DOHH2 (cell line): ENCODE data around the gene SCUBE3.

Experiments
- EZH2phosphoT487 ChIP-seq: fragments of 200-600 bp; sonication (generic); IDR thresholded peaks from 2 replicates; pipeline ENCODE4 v1.6.1; 2017; ENCODE audit warnings: borderline replicate concordance, mild to moderate bottlenecking, antibody characterized with exemption, low read length, moderate library complexity, mixed read lengths
- TF ChIP-seq, protein P1 (sequence below): fragments of 200-600 bp; sonication (generic); IDR thresholded peaks from one replicate; pipeline ENCODE4 v1.5.1; 2014; ENCODE audit warnings: antibody characterized with exemption, mild to moderate bottlenecking, low read depth, low read length; ENCODE audit not compliant: poor library complexity, severe bottlenecking

DNA sequence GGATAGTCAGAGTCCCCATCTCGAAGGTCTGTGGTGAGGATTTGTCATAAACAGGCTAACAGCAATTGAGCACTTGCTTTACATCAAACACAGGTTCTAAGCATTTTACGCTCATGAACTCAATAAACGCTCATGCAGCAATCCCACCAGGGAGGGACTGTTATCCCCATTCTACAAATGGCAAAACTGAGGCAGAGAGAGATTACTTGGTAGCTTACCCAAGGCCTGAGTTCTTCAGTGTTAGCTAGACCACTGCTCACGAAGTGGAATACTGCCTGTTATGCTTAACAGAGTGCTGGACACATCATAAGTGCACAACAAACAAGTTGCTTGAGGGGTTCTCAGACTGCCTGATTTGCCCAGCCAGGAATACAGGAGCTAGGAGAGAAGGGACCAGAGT, 48.9 kb upstream of the SCUBE3 start:
- TF ChIP-seq, protein P1, sequence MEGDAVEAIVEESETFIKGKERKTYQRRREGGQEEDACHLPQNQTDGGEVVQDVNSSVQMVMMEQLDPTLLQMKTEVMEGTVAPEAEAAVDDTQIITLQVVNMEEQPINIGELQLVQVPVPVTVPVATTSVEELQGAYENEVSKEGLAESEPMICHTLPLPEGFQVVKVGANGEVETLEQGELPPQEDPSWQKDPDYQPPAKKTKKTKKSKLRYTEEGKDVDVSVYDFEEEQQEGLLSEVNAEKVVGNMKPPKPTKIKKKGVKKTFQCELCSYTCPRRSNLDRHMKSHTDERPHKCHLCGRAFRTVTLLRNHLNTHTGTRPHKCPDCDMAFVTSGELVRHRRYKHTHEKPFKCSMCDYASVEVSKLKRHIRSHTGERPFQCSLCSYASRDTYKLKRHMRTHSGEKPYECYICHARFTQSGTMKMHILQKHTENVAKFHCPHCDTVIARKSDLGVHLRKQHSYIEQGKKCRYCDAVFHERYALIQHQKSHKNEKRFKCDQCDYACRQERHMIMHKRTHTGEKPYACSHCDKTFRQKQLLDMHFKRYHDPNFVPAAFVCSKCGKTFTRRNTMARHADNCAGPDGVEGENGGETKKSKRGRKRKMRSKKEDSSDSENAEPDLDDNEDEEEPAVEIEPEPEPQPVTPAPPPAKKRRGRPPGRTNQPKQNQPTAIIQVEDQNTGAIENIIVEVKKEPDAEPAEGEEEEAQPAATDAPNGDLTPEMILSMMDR: no peak
- no peak for TF ChIP-seq EZH2phosphoT487
